22Rv1 (cell line): Measurements from ENCODE around the gene FAM20A.

Experiments
- CTCF ChIP-seq: fragments of 450-650 bp; IDR thresholded peaks from 2 replicates; pipeline ENCODE4 v1.5.1; 2017; ENCODE audit warnings: mild to moderate bottlenecking
- ZFX ChIP-seq: fragments of 450-650 bp; IDR thresholded peaks from 2 replicates; pipeline ENCODE4 v1.6.1; 2017; ENCODE audit warnings: antibody characterized with exemption, borderline replicate concordance

DNA sequence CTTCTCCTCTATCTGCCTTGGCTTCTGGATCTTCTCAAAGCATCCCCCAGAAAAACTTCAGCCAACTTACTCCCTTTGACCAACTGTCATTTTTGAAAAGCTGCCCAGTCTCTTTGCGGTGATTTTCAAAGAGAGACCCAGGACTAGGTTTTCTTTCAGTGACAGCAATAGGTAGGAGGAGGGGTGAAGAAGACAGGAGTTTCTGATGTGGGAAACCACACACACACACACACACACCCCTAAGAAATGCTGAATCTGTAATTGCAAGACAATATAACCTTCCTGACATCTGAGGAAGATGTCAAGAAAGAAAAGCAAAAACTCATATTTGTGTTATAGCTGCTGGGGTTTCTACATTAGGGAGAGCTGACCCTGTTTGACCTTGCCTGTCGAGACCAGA, 5.2 kb downstream of the FAM20A start:
- TF ChIP-seq CTCF: no peak
- TF ChIP-seq ZFX: no peak
